Smooth muscle cell (in vitro differentiated cells): ENCODE measurements around the gene TMEM176A. TPM values are rescaled to one million over a fixed set of nuclear protein-coding genes. Genes with fewer than 3 reads are reported as not detected.

ENCODE experiments used
- DNase-seq: peaks from one replicate; lab custom pipeline; 2025; ENCODE audit not compliant: unreplicated experiment; lab: John Stamatoyannopoulos, UW
- H2AFZ ChIP-seq: fragments of 200-600 bp; sonication (generic); 2 replicates; pipeline ENCODE4 v1.6.0; 2016; ENCODE audit warnings: antibody characterized with exemption, low read depth, mild to moderate bottlenecking
- H3F3A ChIP-seq: fragments of 200-600 bp; sonication (generic); 2 replicates; pipeline ENCODE4 v1.6.0; 2017; ENCODE audit warnings: antibody characterized with exemption, low read depth
- H3K27ac ChIP-seq: fragments of 200-600 bp; sonication (generic); 2 replicates; pipeline ENCODE4 v1.5.1; 2016; ENCODE audit warnings: low read depth, mild to moderate bottlenecking
- H3K27me3 ChIP-seq: fragments of 200-600 bp; sonication (generic); 2 replicates; pipeline ENCODE4 v1.6.1; 2016; ENCODE audit warnings: low read depth, mild to moderate bottlenecking
- H3K36me3 ChIP-seq: fragments of 200-600 bp; sonication (generic); 2 replicates; pipeline ENCODE4 v1.5.1; 2016; ENCODE audit warnings: low read depth
- H3K4me1 ChIP-seq: fragments of 200-600 bp; sonication (generic); 2 replicates; pipeline ENCODE4 v1.5.1; 2016; ENCODE audit warnings: low read depth
- H3K4me2 ChIP-seq: fragments of 200-600 bp; sonication (generic); 2 replicates; pipeline ENCODE4 v1.6.0; 2016; ENCODE audit warnings: mild to moderate bottlenecking
- H3K4me3 ChIP-seq: fragments of 200-600 bp; sonication (generic); 2 replicates; pipeline ENCODE4 v1.5.1; 2016; ENCODE audit warnings: mild to moderate bottlenecking
- H3K79me2 ChIP-seq: fragments of 200-600 bp; sonication (generic); 2 replicates; pipeline ENCODE4 v1.6.0; 2016; ENCODE audit warnings: low read depth, mild to moderate bottlenecking
- H3K9ac ChIP-seq: fragments of 200-600 bp; sonication (generic); 2 replicates; pipeline ENCODE4 v1.6.0; 2016; ENCODE audit warnings: low read depth
- H3K9me3 ChIP-seq: fragments of 200-600 bp; sonication (generic); replicated peaks from 2 replicates; pipeline ENCODE4 v1.5.1; 2016; ENCODE audit warnings: low read depth
- H4K20me1 ChIP-seq: fragments of 200-600 bp; sonication (generic); 2 replicates; pipeline ENCODE4 v1.6.0; 2016; ENCODE audit warnings: low read depth
- CTCF ChIP-seq: fragments of 200-600 bp; sonication (generic); IDR thresholded peaks from 2 replicates; pipeline ENCODE4 v1.5.1; 2017; ENCODE audit warnings: borderline replicate concordance, mild to moderate bottlenecking, antibody characterized with exemption; ENCODE audit not compliant: insufficient read depth, poor library complexity, severe bottlenecking
- WGBS: methylation state at CpG from one replicate; pipeline ENCODE4 v1.1.7; 2016; ENCODE audit warnings: low lambda C conversion rate; 5-methylcytosine and 5-hydroxymethylcytosine counted together
- polyA plus RNA-seq: library from polyadenylated mRNA; unstranded; fragments of >200 nt; fragmentation: Nextera tagmentation; extraction: Ambion mirVana; gene quantifications from 2 replicates; pipeline ENCODE4 v1.2.1, GENCODE V29; 2016
- total RNA-seq: library from RNA; depleted of rRNA; stranded (reverse); fragments of >200 nt; gene quantifications from 2 replicates; pipeline ENCODE4 v1.2.3, GENCODE V29; 2014

TMEM176A gene
- total and polyA plus RNA-seq, 2 experiments from 2014 or later = 52.8 to 105 TPM

GRCh38 chr7:150790416-150791075 is 10.0 kb upstream of the TMEM176A start:
- H3K27ac ChIP-seq = no peak overlapping the region
- DNase-seq = no peak
- no peaks in the 10 kb centered on the region for H4K20me1 ChIP-seq
- H3K9ac ChIP-seq = no peak overlapping the region
- H3K4me3 ChIP-seq = no peak overlapping the region
- peaks cover 6% of the 10 kb centered on the region for H3K27me3 ChIP-seq
- WGBS = 82% methylated on average over 9 of the region's 9 CpGs
- H3K4me1 ChIP-seq = peaks cover 3% of the 10 kb centered on the region
- H3K4me2 ChIP-seq = no peak overlapping the region
- TF ChIP-seq CTCF = no peak
- H3K36me3 ChIP-seq = no peaks in the 10 kb centered on the region
- H3F3A ChIP-seq = no peaks in the 10 kb centered on the region
- H2AFZ ChIP-seq = no peak overlapping the region
- no peaks in the 10 kb centered on the region for H3K79me2 ChIP-seq
- H3K9me3 ChIP-seq = no peaks in the 10 kb centered on the region

- no peak overlapping the region for H3K4me2 ChIP-seq
- H3K9me3 ChIP-seq = no peaks in the 10 kb centered on the region
- H3K4me1 ChIP-seq = no peaks in the 10 kb centered on the region
- H2AFZ ChIP-seq = no peak overlapping the region
- no peaks in the 10 kb centered on the region for H4K20me1 ChIP-seq
- WGBS = 95% methylated on average over 5 of the region's 5 CpGs
- H3F3A ChIP-seq = no peaks in the 10 kb centered on the region
- H3K27ac ChIP-seq = no peak overlapping the region
- DNase-seq = no peak
- H3K36me3 ChIP-seq = no peaks in the 10 kb centered on the region
- H3K9ac ChIP-seq = no peak overlapping the region
- no peak overlapping the region for H3K4me3 ChIP-seq
- no peak for TF ChIP-seq CTCF
- H3K27me3 ChIP-seq = peaks cover 11% of the 10 kb centered on the region
- no peaks in the 10 kb centered on the region for H3K79me2 ChIP-seq
Observed at GRCh38 chr7:150791304-150791703, 9.3 kb upstream of the TMEM176A start.

GRCh38 chr7:150791746-150792452 is 8.7 kb upstream of the TMEM176A start:
- no peaks in the 10 kb centered on the region for H3F3A ChIP-seq
- H3K79me2 ChIP-seq = no peaks in the 10 kb centered on the region
- no peak overlapping the region for H3K9ac ChIP-seq
- H3K27ac ChIP-seq = no peak overlapping the region
- WGBS = 79% methylated on average over 12 of the region's 12 CpGs
- no peak overlapping the region for H3K4me3 ChIP-seq
- H3K36me3 ChIP-seq = no peaks in the 10 kb centered on the region
- no peaks in the 10 kb centered on the region for H3K9me3 ChIP-seq
- H3K4me2 ChIP-seq = no peak overlapping the region
- no peak for TF ChIP-seq CTCF
- H2AFZ ChIP-seq = no peak overlapping the region
- H3K27me3 ChIP-seq = peaks cover 11% of the 10 kb centered on the region
- no peak for DNase-seq
- no peaks in the 10 kb centered on the region for H3K4me1 ChIP-seq
- no peaks in the 10 kb centered on the region for H4K20me1 ChIP-seq
